GM18505 (cell line): ENCODE data around the gene GTPBP3.
A peak's percentile ranks its signal among the peaks of the same experiment; 100 is the strongest.
"Not testable (repeated sequence)": the region's sequence is repeated elsewhere in the genome, so short reads cannot be mapped to it uniquely, and the experiment has no call there.

ENCODE experiments used
- ATAC-seq: cut with Tn5 transposase; IDR thresholded peaks from one replicate; pipeline ENCODE4 v1.9.1; 2021; ENCODE audit not compliant: unreplicated experiment
- POLR2A ChIP-seq: IDR thresholded peaks from 4 replicates; pipeline ENCODE4 v1.6.1; 2011; ENCODE audit warnings: borderline replicate concordance; ENCODE audit not compliant: insufficient read depth, insufficient read length; ENCODE audit errors: extremely low read depth

The GTPBP3 gene

GRCh38 chr19:17336872-17337674 lies at the start of gene GTPBP3:
TSS of gene GTPBP3 (plus strand) at chr19:17337553. CDS start at chr19:17337612, 59 bp downstream.
- peak; percentile 69 for ATAC-seq
- TF ChIP-seq POLR2A = peak; percentile 69

- no peak for TF ChIP-seq POLR2A
- no peak for ATAC-seq
These were observed 47.9 kb upstream of the GTPBP3 start for GRCh38 chr19:17289489-17289888.

GRCh38 chr19:17292301-17293074 lies 44.9 kb upstream of the GTPBP3 start:
- TF ChIP-seq POLR2A = peak; percentile 52
- ATAC-seq = peak; percentile 75

- no peak for TF ChIP-seq POLR2A
- ATAC-seq = no peak
These were observed 43.7 kb upstream of the GTPBP3 start for GRCh38 chr19:17293605-17294004.

GRCh38 chr19:17294051-17294891 lies 43.1 kb upstream of the GTPBP3 start:
- TF ChIP-seq POLR2A = no peak
- no peak for ATAC-seq

GRCh38 chr19:17295551-17295950 lies 41.8 kb upstream of the GTPBP3 start:
- ATAC-seq = not testable (repeated sequence)

GRCh38 chr19:17296273-17296672 lies 41.1 kb upstream of the GTPBP3 start:
- ATAC-seq = no peak
- TF ChIP-seq POLR2A = no peak

- no peak for TF ChIP-seq POLR2A
- no peak for ATAC-seq
These were observed 40.4 kb upstream of the GTPBP3 start for GRCh38 chr19:17296976-17297375.

- no peak for ATAC-seq
- no peak for TF ChIP-seq POLR2A
These were observed 36.2 kb upstream of the GTPBP3 start for GRCh38 chr19:17300992-17301619.

GRCh38 chr19:17302391-17303166 lies 34.8 kb upstream of the GTPBP3 start:
- no peak for TF ChIP-seq POLR2A
- ATAC-seq = no peak

- no peak for TF ChIP-seq POLR2A
- peak; percentile 43 for ATAC-seq
These were observed 34.0 kb upstream of the GTPBP3 start, which contains the start of gene ABHD8 for GRCh38 chr19:17303167-17303939. TSS of gene ABHD8 (minus strand) at chr19:17303425. CDS start at chr19:17301616, 1,809 bp downstream.
